HG03196 (cell line): ENCODE results near the gene SMYD1.

ENCODE experiments used
- ATAC-seq: cut with Tn5 transposase; IDR thresholded peaks from one replicate; pipeline ENCODE4 v1.9.1; 2021; ENCODE audit not compliant: unreplicated experiment

Gene SMYD1

GRCh38 chr2:88139804-88140203 is 72.2 kb downstream of the SMYD1 start:
- ATAC-seq, result no peak

DNA sequence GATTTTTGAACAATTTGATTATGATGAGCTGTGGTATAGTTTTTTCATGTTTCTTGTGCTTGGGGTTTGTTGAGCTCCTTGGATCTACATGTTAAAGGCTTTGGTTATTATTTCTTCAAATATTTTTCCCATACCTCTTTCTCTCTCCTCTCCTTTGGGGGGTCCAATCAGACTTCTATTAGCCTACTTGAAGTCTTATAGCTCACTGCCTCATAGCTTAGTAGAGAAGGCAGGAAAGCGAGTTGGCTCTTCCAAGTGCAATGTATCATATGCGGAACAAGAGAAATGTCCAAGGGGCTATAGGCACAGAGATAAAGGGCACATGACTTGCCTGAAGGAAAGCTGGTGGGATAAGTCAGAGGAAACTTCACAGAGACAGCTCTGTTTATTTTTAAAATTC is 74.3 kb downstream of the SMYD1 start:
- no peak for ATAC-seq

GRCh38 chr2:88144271-88144670 is 76.6 kb downstream of the SMYD1 start:
- ATAC-seq, result no peak

GRCh38 chr2:88144914-88145497 is 77.4 kb downstream of the SMYD1 start:
- ATAC-seq, result no peak

DNA sequence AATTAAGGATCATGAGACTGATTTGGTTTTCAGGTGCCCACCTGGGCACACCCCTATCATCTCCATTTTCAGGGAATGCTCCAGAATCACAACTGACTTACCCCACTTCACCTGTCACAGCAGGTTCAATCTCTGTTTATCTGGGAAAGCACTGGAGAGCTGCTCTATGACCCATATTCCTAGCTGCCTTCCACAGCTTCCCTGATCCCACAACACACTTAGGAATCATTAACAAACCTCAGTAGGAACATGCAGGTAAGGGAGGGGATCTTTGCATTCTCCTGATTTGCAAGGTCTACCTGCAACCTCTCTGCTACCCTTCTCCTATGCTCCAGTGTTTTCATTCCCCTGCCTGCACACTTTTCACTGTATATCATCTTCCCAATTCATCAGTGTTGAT is 79.0 kb downstream of the SMYD1 start:
- ATAC-seq, result no peak

DNA sequence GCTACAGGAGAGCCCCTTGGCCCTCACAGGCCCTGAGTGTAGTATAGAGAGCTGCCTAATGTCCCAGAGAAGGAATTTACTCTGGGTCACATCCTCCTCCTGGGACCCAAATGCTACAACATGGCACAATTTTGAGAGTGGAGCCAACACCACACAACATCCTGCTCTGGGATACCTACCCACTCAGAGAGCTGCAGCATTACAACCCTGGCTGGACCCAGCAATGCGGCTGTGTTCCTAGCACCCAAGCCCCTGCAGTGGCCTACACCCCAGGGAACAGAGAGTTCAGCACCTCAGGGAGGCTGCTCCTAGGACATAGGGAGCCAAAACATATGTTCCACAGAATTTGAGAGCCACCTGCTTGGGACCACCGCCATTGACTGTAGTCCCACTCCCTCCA is 79.5 kb downstream of the SMYD1 start:
- ATAC-seq, result no peak

- ATAC-seq, result no peak
Measured at GRCh38 chr2:88148929-88149438, 81.4 kb downstream of the SMYD1 start.

- ATAC-seq, result no peak
Measured at GRCh38 chr2:88159481-88159880, 91.9 kb downstream of the SMYD1 start.

DNA sequence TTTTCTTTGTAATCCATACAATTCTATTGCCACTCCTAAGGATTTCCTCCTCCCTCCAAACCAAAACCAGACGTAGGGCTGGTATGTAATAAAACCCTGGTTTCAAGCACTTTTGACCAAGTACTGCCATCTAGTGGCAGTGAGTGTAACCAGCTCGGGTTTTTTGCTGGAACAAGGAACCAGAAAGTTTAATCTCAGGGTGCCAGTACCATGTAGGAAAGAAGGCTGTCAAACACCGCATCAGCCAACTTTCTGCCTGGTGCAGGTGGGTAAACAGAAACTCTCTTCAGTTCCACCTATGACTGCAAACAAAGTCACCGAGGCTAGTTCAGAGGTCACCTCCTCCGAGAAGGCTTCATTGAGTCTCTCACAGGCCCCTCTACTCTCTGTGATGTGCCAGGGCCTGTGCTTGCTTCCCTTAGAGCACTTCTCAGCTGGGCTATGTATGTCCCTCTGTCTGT is 92.4 kb downstream of the SMYD1 start:
- ATAC-seq, result peak; percentile 49

DNA sequence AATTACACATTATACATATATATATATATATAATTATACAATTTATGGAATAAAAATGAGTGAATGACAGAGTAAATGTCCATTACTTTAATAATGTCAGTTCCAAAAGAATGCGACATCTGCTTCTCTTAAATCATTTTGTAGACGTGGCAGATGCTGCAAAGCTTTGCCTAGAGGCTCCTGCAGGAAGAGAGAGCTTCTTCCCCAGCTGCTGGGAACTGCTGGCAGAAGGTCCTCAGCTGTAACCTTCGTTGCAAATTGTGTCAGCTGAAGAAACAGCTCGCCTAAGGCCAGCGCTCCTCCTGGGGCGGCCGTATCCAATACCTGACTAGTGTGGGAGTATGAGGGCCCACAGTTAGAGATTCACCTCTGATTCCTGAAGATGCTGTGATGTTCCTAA is 92.9 kb downstream of the SMYD1 start:
- ATAC-seq, result no peak

GRCh38 chr2:88161446-88162244 is 94.0 kb downstream of the SMYD1 start:
- ATAC-seq, result no peak
